ENCODE data around the gene MTHFD2.

The MTHFD2 gene

DNA sequence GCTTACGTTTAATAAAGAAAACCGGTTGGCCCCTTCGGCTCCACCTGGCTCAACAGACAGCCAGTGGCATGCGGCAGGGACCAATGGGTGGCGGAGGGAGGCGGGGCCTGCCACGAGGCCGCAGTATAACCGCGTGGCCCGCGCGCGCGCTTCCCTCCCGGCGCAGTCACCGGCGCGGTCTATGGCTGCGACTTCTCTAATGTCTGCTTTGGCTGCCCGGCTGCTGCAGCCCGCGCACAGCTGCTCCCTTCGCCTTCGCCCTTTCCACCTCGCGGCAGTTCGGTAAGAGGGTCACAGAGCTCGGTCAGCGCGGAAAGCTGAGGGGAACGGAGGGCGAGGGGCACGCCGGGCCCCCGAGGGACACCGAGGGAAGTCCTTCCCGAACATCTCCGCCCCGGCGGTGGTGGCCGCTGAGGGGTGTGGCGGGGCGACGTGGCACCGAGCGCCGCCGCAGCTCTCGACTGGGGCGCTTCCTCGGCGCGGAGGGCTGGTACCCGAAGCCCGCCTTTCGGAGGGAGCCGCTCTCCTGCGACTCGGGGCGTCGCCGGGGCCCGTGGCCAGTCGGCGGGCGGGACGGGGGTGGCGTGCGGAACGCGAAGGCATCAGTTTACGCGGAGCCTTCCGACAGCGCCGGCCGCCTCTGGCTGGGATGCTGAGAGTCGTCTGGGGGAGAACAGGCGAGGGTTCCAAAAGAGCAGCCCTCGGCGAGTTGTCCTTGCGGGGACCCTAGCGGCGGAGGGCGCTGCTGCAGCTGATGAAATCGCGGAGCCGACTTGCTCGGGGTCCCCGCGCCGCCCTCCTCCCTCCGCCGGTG is at the start of gene MTHFD2:
TSS of gene MTHFD2 (plus strand) at position 155 of the 814 bp plus-strand sequence. CDS start at position 182, 27 bp downstream.
- peak; percentile 99 for DNase-seq

DNA sequence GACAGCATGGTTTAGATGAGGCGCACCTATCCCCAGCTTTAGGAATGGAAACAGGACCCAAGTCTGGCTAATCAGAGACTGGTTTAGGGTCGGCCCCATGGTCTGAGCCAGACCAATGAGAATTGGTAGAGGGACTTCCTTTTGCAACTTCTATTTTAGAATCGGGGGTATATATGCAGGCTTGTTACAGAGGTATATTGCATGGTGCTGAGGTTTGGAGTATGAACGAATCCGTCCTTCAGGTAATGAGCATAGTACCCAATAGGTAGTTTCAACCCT is 49.2 kb upstream of the MTHFD2 start:
- no peak for DNase-seq

DNA sequence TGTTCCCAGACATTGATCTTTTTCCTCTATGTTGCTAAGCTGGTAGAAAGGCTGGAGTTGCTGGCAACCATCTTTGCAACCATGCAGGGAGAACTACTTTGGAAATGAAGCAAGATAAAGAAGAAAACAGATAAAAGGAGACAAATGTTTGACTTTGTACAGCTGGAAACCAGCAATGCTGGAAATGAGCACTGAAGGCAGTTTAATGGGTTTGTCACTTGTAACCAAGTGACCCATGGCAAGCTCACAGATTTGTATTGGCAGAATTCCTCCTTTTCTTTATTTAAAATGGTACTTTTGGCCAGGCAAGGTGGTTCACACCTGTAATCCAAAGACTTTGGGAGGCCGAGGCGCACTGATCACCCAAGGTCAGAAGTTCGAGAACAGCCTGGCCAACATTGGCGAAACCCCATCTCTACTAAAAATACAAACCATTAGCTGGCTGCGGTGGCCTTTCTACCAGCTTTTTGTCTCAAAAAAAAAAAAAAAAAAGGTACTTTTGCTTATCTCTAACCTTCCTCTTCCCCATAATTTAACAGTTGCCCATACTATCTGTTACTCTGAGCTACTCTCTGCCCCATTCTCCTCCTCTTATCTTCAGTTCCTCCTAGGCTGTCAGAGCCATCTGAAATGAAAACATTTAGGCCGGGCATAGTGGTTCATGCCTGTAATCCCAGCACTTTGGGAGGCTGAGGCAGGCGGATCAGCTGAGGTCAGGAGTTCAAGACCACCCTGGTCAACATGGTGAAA is 48.7 kb upstream of the MTHFD2 start:
- no peak for DNase-seq

DNA sequence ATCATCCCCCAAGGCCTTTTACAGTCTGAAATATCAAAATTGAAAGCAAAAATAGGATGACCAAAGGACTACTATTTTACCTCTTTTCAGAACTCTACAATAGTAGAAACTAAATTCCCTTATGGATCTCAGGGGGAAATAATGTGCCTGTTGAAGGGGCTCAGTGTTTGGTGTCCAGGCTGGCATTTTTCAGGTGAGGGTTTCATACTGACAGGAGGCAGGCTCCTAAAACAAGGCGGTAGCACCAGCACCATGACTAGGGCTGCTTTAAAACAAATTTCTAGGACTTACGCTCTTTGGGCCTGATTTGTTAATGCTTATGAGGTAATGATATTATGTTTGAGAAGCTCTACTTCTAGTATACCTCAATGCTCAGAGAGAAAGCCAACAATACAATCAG is 45.5 kb upstream of the MTHFD2 start:
- no peak for DNase-seq

DNA sequence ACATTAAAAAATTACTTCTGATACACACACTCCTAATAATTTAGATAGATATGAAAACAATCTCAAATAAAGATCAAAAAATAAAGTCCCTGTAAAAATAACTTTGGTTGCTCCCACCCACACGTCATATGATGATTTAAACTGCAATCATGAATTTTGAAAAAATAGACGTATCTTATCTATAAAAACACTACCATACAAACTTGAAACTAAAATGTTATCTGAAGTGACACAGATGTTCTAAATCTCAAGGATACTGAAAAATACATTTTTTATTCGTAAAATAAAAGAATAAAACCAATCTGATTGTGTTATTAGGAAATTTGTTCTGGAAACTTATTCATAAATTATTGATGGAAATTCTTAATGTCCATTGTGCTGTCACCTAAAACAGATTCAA is 42.6 kb upstream of the MTHFD2 start:
- no peak for DNase-seq

DNA sequence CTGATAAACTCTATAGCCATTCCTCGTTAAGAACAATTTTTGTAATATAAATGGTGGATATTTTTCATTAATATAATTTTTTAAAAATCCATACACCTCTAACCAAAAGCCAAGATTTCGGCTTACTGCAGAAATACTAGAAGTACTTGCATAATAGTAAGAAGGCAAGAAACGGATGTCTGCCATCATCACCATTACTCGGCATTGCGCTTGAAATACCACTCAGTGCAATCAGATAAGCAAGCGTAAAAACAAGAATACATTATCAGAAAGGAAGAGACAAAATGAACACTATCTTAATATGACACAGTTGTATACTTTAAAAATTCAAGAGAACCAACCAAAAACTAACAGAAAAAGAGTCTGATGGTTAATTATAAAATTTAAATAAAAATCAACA is 35.5 kb upstream of the MTHFD2 start:
- DNase-seq, result no peak

DNA sequence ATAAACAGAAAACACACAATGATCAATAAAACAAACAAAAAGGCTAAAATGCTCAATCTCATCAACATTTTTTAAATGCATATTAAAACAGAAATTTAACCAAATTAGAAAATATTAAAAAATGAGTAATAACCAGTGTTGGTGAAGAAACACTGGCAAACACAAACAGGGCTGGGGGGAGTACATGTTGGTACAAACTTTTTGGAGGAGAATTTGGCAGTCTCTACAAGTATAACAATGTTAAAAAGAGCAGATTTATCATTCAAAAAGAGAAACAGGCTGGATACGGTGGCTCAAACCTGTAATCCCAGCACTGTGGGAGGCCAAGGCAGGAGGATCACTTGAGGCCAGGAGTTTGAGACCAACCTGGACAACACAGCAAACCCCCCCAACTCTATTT is 33.7 kb upstream of the MTHFD2 start:
- no peak for DNase-seq

DNA sequence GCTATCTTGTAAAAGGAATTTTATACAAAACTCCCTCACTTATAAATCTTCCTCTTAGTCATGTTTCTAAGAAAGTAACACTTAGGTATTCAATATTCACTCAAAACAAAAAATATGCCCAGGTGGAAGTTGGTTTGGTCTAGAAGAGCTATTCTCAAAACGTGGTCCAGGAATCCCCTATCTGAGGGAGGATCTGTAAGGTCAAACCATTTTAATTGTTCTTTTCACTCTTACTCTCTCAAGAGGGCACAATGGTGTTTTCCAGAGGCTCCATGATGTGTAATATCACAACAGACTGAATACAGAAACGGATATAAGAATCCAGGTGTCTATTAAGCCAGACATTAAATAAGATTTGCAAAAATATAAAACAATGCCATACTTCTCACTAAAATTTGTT is 29.7 kb upstream of the MTHFD2 start:
- DNase-seq, result no peak

DNA sequence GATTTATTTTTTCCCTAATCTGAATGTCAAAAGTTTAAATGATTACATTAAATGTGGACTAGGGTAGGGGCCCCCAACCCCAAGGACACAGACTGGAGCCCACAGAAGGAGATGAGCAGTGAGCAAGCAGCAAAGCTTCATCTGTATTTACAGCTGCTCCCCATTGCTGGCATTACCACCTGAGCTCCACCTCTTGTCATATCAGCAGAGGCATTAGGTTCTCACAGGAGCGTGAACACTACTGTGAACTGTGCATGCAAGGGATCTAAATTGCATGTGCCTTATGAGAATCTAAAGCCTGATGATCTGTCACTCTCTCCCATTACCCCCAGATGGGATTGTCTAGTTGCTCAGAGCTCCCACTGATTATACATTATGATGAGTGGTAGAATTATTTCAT is 23.5 kb upstream of the MTHFD2 start:
- no peak for DNase-seq

DNA sequence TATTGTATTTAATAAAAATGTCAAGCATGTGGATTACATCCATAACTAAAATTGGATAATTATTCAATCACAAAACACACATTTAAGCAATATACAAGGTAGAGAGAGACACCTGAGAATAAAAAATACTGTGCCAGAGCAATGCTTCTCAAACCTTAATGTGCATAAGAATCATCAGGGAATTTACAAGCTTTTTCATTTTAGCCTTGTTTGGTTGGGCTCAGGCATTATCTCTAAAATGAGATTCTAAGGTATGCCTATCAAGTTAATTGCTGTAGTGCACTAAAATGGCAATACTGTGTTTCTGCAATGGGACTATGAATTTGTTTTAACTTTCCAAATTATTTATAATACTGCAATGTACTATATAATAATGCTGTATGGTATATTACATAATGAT is 20.7 kb upstream of the MTHFD2 start:
- DNase-seq, result no peak

DNA sequence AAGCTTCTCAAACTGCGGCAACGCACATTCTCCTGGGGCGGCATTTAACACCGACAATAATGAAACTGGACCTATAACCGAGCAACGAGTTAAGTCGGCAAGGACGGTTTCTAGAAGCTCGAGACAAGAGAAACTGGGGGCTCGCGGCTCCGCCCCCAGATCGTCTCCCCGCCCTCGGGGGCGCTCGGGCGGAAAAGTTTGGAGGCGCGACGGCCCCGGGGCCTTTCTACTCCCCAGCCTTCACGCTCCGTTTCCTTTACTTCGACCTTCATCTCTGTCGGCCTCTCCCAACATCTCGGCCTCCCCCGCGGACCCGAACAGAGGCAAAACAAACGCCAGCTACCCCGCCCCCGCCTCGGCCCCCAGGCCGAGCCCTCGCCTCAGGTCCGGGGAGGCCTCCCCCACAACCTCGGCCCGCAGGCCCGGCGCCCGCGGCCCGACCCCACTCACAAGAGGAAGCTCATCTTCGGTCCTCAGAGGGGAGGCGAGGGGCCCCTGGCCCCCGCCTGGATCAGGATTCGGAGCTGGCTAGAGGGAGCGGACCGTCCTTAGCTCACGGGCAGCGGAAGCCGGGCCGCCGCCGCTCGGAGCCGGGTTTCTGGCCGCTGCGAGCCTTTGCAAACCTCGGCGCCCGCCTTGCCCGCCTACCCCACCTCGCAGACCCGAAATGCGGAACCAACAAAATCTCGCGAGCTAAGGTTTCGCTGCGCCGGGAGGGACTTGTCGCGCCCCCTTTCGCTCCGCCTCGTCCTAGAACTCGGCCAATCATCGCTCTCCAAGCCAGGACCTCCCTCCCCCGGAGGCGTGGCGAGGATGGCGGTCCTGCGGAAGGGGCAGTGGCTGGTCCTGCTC is 20.0 kb upstream of the MTHFD2 start, which contains the start of gene MOB1A:
TSS of gene MOB1A (minus strand) at position 669 of the 852 bp plus-strand sequence. CDS start at position 464, 205 bp downstream.
- peak; percentile 99 for DNase-seq

DNA sequence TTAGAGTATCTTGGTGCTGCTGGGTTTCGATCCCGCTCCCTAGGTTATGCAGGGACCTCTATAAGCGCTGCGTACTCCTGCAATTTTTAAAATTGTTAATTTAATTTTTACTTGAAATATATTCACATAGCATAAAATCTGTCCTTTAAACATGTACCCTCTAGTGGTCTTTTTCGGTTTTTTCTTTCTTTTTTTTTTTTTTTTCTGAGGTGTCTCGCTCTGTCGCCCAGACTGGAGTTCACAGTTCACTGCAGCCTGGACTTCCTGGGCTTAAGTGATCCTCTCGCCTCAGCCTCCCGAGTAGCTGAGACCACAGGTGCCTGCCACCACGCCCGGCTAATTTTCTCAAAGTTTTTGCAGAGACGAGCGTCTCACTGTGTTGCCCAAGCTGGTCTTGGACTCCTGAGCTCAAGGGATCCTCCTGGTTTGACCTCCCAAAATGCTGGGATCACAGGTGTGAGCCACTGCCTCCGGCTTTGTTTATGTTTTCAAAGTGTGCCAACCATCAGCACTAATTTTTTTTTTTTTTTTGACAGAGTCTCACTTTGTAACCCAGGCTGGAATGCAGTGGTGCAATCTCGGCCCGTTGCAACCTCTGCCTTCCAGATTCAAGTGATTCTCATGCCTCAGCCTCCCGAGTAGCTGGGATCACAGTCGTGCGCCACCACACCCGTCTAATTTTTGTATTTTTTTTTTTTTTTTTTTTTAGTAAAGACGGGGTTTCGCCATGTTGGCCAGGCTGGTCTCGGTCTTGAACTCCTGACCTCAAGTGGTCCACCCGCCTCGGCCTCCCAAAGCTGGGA is 19.2 kb upstream of the MTHFD2 start:
- no peak for DNase-seq

DNA sequence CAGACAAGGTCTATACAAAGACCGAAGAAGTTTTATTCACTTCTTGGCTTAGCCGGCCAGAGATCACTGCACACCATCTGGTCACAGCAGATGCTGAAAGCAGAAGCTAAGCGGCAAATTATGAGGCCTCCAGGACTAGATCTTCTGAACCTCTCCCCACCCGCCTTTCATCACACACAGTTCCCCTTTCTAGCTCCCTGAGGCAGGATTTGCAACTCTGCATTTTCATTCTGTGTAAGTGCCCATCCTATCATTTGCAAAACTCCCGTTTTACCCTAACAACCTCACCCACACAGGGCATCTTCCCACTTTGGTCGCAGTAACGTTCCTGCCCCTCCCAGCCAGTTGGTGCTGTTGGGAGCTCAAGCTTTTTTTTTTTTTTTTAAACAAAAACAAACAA is 16.7 kb upstream of the MTHFD2 start:
- DNase-seq, result no peak

DNA sequence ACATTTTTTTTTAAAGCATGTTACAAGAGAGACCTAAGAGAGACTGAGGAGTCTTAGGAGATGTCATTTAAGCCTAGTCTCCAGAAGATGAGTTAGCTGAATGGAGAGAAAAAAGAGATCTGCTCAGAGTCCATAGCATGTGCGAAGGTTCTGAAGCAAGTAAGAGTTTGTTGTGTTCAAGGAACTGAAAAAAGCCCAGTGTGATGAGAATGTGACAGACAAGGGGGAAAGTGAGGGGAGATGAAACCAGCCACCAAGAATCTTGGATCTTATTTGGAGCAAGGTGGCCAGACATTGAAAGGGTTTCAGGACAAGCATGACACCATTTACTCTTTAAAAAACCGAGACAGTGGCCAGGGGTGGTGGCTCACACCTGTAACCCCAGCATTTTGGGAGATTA is 14.5 kb upstream of the MTHFD2 start:
- DNase-seq, result peak; percentile 42

DNA sequence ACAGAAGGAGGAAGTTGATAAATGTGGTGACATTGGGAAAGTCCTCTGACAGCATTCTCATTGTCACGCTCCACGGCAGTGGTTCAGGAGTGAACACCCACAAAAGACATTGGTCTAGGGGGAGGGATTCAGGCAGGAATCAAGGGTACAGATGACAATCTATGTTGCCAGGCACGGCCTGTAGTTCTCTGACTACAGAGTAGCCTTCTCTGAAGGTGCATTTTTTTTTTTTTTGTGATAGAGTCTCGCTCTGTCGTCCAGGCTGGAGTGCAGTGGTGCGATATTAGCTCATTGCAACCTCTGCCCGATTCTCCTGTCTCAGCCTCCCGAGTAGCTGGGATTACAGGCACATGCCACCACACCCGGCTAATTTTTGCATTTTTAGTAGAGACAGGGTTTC is 12.4 kb upstream of the MTHFD2 start:
- peak; percentile 30 for DNase-seq

DNA sequence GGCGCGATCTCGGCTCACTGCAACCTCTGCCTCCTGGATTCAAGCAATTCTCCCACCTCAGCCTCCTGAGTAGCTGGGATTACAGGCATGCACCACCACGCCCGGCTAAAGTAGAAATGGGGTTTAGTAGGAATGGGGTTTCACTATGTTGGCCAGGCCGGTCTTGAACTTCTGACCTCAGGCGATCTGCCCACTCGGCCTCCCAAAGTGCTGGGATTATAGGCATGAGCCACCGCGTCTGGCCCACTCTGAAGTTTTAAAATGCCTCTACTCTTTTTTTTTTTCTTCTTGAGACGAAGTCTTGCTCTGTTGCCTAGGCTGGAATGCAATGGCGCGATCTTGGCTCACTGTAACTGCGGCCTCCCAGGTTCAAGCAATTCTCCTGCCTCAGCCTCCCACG is 11.7 kb upstream of the MTHFD2 start:
- DNase-seq, result peak; percentile 12

DNA sequence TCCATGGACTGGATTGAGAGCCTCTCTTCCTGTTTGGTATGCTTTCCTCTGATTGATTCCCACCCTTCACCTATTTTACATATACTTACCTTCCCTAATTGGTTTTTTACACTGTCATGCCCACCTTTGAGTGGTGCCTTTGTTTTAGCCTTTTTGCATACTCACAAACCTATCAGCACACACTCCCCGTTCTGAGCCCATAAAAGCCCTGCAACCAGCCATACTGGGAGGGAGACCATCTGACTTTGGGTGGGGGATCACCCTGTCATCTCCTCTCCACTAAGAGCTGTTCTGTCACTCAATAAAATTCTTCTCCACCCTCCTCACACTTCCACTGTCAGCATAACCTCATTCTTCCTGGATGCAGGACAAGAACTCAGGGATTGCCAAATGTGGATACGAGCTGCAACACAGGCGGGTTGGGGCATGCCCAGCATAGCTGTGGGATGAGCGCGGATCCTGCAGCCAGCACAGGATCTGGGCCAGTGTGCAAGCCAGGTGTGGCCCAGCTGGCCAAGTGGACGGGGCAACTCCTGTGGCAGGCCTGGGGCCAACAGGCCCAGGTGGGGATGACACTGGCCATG is 10.3 kb upstream of the MTHFD2 start:
- DNase-seq, result peak; percentile 92

DNA sequence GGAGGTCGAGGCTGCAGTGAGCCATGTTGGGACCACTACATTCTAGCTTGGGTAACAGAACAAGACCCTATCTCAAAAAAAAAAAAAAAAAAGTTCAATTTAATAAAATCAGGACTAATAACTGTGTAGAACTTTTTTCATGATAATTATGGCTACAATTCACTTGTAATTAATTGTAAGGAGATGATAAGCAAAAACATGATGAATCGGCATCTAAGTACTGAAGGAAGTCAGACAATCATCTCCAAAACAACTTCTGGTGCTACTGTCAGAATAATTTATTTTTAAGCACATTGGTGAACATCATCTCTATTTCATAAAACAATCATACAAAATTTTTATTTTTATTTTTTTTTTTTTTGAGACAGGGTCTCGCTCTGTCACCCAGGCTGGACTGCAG is 9.7 kb upstream of the MTHFD2 start:
- peak; percentile 42 for DNase-seq

DNA sequence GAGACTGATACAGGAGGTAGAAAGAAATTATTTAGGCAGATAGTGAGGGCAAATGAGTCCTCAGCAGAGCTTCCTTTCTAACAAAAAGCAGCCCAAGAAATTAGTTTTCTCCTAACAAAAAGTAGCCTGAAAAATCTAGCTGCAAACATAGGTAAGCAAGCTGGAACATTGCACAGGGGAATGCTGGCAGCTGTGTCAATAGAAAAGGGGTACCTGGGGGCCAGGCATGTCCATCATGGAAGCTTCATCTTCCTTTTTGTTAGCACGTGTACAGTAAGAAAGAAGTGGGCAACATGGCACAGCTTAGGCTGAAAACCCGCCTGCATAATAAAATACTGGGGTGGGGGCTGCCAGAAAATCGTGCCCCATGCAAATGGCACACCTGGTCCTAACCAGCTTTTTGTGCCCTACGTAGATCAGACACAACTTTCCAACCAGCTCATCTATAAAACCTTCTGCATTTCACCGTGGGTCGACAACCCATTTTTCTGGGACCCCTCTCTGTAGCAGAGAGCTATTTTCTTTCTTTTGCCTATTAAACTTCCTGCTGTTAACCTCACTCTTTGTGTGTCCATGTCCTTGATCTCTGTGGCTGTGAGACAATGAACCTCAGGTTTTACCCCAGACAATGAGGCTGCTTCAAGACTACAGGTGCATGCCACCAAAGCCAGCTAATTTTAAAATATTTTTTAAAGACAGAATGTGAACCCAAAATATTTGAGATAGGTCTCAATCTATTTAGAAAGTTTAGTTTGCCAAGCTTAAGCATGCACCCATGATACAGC is 6.6 kb upstream of the MTHFD2 start:
- peak; percentile 10 for DNase-seq

DNA sequence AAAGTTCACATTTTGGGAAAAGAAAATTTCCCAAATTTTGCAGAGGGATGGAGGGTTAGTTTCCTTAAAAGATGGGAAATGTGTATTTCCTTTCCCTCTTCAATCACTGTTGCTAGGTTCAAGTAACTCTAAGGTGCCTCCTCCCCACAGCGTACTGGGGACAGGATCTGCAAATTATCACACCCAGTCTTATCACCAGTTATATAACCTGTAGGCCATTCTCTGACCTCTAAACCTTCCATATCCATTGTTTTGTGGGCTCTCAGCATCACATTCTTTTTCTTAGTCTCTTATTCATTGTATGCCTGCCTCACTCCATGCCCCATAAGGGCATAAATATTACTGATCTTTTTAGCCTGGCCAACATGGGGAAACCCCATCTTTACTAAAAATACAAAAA is 3.6 kb upstream of the MTHFD2 start:
- DNase-seq, result no peak

DNA sequence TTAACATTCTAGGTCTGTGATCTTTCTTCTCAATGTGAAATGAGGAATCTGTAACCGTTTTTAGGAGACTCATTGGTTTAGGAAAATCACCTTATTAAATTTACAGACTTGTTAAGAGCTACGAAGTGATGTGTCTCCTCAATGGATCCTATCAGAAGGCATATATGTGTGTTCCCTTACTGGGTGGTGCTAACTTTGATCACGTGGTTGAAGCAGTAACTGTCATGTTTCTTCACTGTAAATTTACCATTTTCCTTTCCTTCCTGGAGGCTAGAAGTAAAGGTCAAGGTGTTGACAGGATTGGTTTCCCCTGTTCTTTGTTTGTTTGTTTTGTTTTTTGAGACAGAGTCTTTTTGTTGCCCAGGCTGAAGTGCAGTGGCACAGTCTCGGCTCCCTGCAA is 1.4 kb upstream of the MTHFD2 start:
- no peak for DNase-seq

Data from islet precursor cell (in vitro differentiated cells).